A549 (cell line): ENCODE results near the gene ADGRG3. TPM values are rescaled to one million over a fixed set of nuclear protein-coding genes. Genes with fewer than 3 reads are reported as not detected.

Source experiments
- ATAC-seq, 2 experiments: fragments of 200-7000 bp in 1 of 2; fragments of >200 bp in 1 of 2; cut with Nextera tagmentation in 1 of 2; cut with Tn5 transposase in 1 of 2; 3 replicates each; pipeline versions ENCODE4 v1.8.0 to v1.9.1; 2018 to 2020; ENCODE audit warnings: mild to moderate bottlenecking in 1 of 2, moderate library complexity in 1 of 2
- CTCF ChIA-PET: fragments of 300-600 bp; sonication (Branson Sonifier 250); formaldehyde crosslinking; extraction: SDS; loops from one replicate; lab custom pipeline; 2021; ENCODE audit warnings: antibody characterized with exemption, inconsistent platforms; lab: Yijun Ruan, JAX
- POLR2A ChIA-PET: fragments of 350-600 bp; formaldehyde crosslinking; extraction: SDS; loops from one replicate; lab custom pipeline; 2021; ENCODE audit warnings: antibody characterized with exemption, inconsistent platforms; lab: Yijun Ruan, JAX
- DNase-seq, 2 experiments: peaks; one replicate each; pipeline versions ENCODE4 v3.0.0 to v3.0.0-alpha.2; 2011 to 2016; ENCODE audit warnings: low read depth in 1 of 2, low spot score in 1 of 2
- FAIRE-seq: peaks from 2 replicates; lab custom pipeline; 2011; peaks lifted over from hg19 to GRCh38; lab: Jason Lieb, UNC
- H3K27ac ChIP-seq, 2 experiments: fragments of >200 bp; sonication (Bioruptor Twin); formaldehyde crosslinking; 3 replicates each; pipeline ENCODE4 v1.5.1; 2016 to 2017
- H3K4me1 ChIP-seq: fragments of >200 bp; sonication (Bioruptor Twin); formaldehyde crosslinking; 3 replicates; pipeline ENCODE4 v1.6.1; 2016
- H3K4me2 ChIP-seq: fragments of >200 bp; sonication (Bioruptor Twin); formaldehyde crosslinking; 3 replicates; pipeline ENCODE4 v1.6.1; 2016
- H3K4me3 ChIP-seq: fragments of >200 bp; sonication (Bioruptor Twin); formaldehyde crosslinking; 3 replicates; pipeline ENCODE4 v1.5.1; 2016
- H3K9me3 ChIP-seq: fragments of >200 bp; sonication (Bioruptor Twin); formaldehyde crosslinking; 3 replicates; pipeline ENCODE4 v1.6.1; 2016
- BHLHE40 ChIP-seq: IDR thresholded peaks from 2 replicates; pipeline ENCODE4 v1.6.1; 2012; ENCODE audit warnings: low read depth, low read length, inconsistent platforms
- CBX2 ChIP-seq: fragments of 200-600 bp; sonication (generic); IDR thresholded peaks from 2 replicates; pipeline ENCODE4 v1.6.1; 2016; ENCODE audit warnings: low read depth, mild to moderate bottlenecking, borderline replicate concordance
- CHD2 ChIP-seq: fragments of 150-350 bp; IDR thresholded peaks from 2 replicates; pipeline ENCODE4 v1.6.1; 2014; ENCODE audit warnings: low read length; ENCODE audit not compliant: partially characterized antibody
- ELK1 ChIP-seq: fragments of 150-350 bp; IDR thresholded peaks from 2 replicates; pipeline ENCODE4 v1.6.1; 2014; ENCODE audit warnings: low read depth, mild to moderate bottlenecking, low read length
- ESRRA ChIP-seq: fragments of 150-350 bp; IDR thresholded peaks from 2 replicates; pipeline ENCODE4 v1.6.1; 2014; ENCODE audit warnings: mild to moderate bottlenecking, low read length, borderline replicate concordance
- FOSB ChIP-seq: fragments of 250-450 bp; sonication (Bioruptor Pico); IDR thresholded peaks from 2 replicates; pipeline ENCODE4 v1.5.0; 2020; ENCODE audit warnings: mild to moderate bottlenecking, moderate library complexity
- HDAC2 ChIP-seq: fragments of 200-600 bp; sonication (generic); IDR thresholded peaks from 2 replicates; pipeline ENCODE4 v1.6.1; 2016
- HEYL ChIP-seq: fragments of 250-450 bp; sonication (Bioruptor Pico); IDR thresholded peaks from 2 replicates; pipeline ENCODE4 v1.8.0; 2021; ENCODE audit warnings: mild to moderate bottlenecking, moderate library complexity
- HOXA7 ChIP-seq: fragments of 250-450 bp; sonication (Bioruptor Pico); IDR thresholded peaks from 2 replicates; pipeline ENCODE4 v1.5.0; 2020; ENCODE audit warnings: mild to moderate bottlenecking, moderate library complexity
- JUN ChIP-seq, 2 experiments: fragments of >200 bp; sonication (Bioruptor Twin); formaldehyde crosslinking; IDR thresholded peaks; 2 replicates in 1 of 2; 3 replicates in 1 of 2; pipeline ENCODE4 v1.6.1; 2016 to 2017
- JUNB ChIP-seq: fragments of >200 bp; sonication (Bioruptor Twin); formaldehyde crosslinking; IDR thresholded peaks from 2 replicates; pipeline ENCODE4 v1.6.1; 2016
- KDM1A ChIP-seq: fragments of 200-600 bp; sonication (generic); IDR thresholded peaks from 2 replicates; pipeline ENCODE4 v1.6.1; 2016; ENCODE audit warnings: low read depth, mild to moderate bottlenecking
- MAFK ChIP-seq: fragments of 450-650 bp; IDR thresholded peaks from 2 replicates; pipeline ENCODE4 v1.6.1; 2014; ENCODE audit not compliant: partially characterized antibody
- NPAS2 ChIP-seq: fragments of 250-450 bp; sonication (Bioruptor Pico); IDR thresholded peaks from 2 replicates; pipeline ENCODE4 v1.8.0; 2022; ENCODE audit warnings: mild to moderate bottlenecking, moderate library complexity, borderline replicate concordance
- SMC3 ChIP-seq: fragments of >200 bp; sonication (Bioruptor Twin); formaldehyde crosslinking; IDR thresholded peaks from 3 replicates; pipeline ENCODE4 v1.6.1; 2018; ENCODE audit warnings: inconsistent platforms
- SREBF2 ChIP-seq: fragments of 450-650 bp; IDR thresholded peaks from 2 replicates; pipeline ENCODE4 v1.6.1; 2014; ENCODE audit warnings: mild to moderate bottlenecking, moderate library complexity
- TP53 ChIP-seq: fragments of 250-450 bp; sonication (Bioruptor Pico); IDR thresholded peaks from 2 replicates; pipeline ENCODE4 v1.5.0; 2021; ENCODE audit warnings: mild to moderate bottlenecking, moderate library complexity
- ZC3H11A ChIP-seq: fragments of 450-650 bp; IDR thresholded peaks from 2 replicates; pipeline ENCODE4 v1.6.1; 2014; ENCODE audit warnings: antibody characterized with exemption, mild to moderate bottlenecking
- ZFP36 ChIP-seq: fragments of 450-650 bp; IDR thresholded peaks from 2 replicates; pipeline ENCODE4 v1.6.1; 2014; ENCODE audit warnings: borderline replicate concordance; ENCODE audit not compliant: partially characterized antibody
- ZNF302 ChIP-seq: fragments of 250-450 bp; sonication (Bioruptor Pico); IDR thresholded peaks from 2 replicates; pipeline ENCODE4 v1.9.0; 2021; ENCODE audit warnings: inconsistent platforms, mild to moderate bottlenecking, moderate library complexity
- WGBS: methylation state at CpG from one replicate; pipeline ENCODE4 v1.1.6; 2017; ENCODE audit errors: missing lambda C conversion rate; 5-methylcytosine and 5-hydroxymethylcytosine counted together
- polyA plus RNA-seq, 4 experiments: library from polyadenylated mRNA; depleted of rRNA in 3 of 4; stranded (reverse); fragments of >200 nt; fragmentation: RNase III in 1 of 4; extraction: RNeasy Plus Mini Kit Qiagen cat#74134 plus additional on column Dnase treatment in 1 of 4; gene quantifications; 2 replicates in 3 of 4; 3 replicates in 1 of 4; pipeline ENCODE4 v1.2.3, GENCODE V29; 2011 to 2017
- TF ChIP-seq, protein P1 (sequence below): fragments of >200 bp; sonication (Bioruptor Twin); formaldehyde crosslinking; IDR thresholded peaks from 3 replicates; pipeline ENCODE4 v1.5.1; 2016
- TF ChIP-seq, protein P2 (sequence below): IDR thresholded peaks from 2 replicates; pipeline ENCODE4 v1.6.1; 2012; ENCODE audit warnings: low read depth, borderline replicate concordance
- TF ChIP-seq, protein P3 (sequence below): fragments of 250-450 bp; sonication (Bioruptor Pico); IDR thresholded peaks from 2 replicates; pipeline ENCODE4 v1.5.0; 2021; ENCODE audit warnings: mild to moderate bottlenecking, moderate library complexity, borderline replicate concordance

The ADGRG3 gene
- polyA plus RNA-seq, 2 of the 4 experiments (the other 2 are of a cell fraction): 0.25 to 0.45 TPM

GRCh38 chr16:57689762-57690558 lies 21.9 kb downstream of the ADGRG3 start:
- WGBS: 81% methylated on average over 13 of the region's 13 CpGs
- ATAC-seq (no peak; a peak in 2 of 6 replicates), FAIRE-seq (no peak), DNase-seq (no peak)
- H3K9me3 ChIP-seq: no peaks in the 10 kb centered on the region
- H3K27ac ChIP-seq: peak overlapping the region in 1 of 2 experiments; percentile 54; a peak in 1 of 6 replicates
- no peak for TF ChIP-seq CBX2
- no peak for TF ChIP-seq BHLHE40
- TF ChIP-seq HDAC2: no peak
- no peak for TF ChIP-seq SMC3
- no peak for TF ChIP-seq ELK1
- no peak for TF ChIP-seq KDM1A
- TF ChIP-seq ZFP36: no peak
- TF ChIP-seq, protein P1, sequence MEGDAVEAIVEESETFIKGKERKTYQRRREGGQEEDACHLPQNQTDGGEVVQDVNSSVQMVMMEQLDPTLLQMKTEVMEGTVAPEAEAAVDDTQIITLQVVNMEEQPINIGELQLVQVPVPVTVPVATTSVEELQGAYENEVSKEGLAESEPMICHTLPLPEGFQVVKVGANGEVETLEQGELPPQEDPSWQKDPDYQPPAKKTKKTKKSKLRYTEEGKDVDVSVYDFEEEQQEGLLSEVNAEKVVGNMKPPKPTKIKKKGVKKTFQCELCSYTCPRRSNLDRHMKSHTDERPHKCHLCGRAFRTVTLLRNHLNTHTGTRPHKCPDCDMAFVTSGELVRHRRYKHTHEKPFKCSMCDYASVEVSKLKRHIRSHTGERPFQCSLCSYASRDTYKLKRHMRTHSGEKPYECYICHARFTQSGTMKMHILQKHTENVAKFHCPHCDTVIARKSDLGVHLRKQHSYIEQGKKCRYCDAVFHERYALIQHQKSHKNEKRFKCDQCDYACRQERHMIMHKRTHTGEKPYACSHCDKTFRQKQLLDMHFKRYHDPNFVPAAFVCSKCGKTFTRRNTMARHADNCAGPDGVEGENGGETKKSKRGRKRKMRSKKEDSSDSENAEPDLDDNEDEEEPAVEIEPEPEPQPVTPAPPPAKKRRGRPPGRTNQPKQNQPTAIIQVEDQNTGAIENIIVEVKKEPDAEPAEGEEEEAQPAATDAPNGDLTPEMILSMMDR: no peak
- TF ChIP-seq TP53 (CRISPR knock-in tag): no peak
- TF ChIP-seq ESRRA: no peak
- TF ChIP-seq, protein P2, sequence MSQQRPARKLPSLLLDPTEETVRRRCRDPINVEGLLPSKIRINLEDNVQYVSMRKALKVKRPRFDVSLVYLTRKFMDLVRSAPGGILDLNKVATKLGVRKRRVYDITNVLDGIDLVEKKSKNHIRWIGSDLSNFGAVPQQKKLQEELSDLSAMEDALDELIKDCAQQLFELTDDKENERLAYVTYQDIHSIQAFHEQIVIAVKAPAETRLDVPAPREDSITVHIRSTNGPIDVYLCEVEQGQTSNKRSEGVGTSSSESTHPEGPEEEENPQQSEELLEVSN: no peak
- no peak for TF ChIP-seq ZNF302 (CRISPR knock-in tag)
- TF ChIP-seq HEYL (CRISPR knock-in tag): no peak
- no peak for TF ChIP-seq JUN (IDR thresholded peaks at IDR 0.05)
- POLR2A ChIA-PET: no interaction called here
- CTCF ChIA-PET: interaction anchor here (0.8 to 2.0 kb wide), 8 partner anchors 9 to 439 kb away, joined by 3 to 5 read pairs (median 3); partner anchors contain the start of gene CFAP20
- H3K4me1 ChIP-seq: peaks cover 17% of the 10 kb centered on the region
- no peak overlapping the region for H3K4me3 ChIP-seq
- H3K4me2 ChIP-seq: no peak overlapping the region; the same call in 2 of the 3 replicates

DNA sequence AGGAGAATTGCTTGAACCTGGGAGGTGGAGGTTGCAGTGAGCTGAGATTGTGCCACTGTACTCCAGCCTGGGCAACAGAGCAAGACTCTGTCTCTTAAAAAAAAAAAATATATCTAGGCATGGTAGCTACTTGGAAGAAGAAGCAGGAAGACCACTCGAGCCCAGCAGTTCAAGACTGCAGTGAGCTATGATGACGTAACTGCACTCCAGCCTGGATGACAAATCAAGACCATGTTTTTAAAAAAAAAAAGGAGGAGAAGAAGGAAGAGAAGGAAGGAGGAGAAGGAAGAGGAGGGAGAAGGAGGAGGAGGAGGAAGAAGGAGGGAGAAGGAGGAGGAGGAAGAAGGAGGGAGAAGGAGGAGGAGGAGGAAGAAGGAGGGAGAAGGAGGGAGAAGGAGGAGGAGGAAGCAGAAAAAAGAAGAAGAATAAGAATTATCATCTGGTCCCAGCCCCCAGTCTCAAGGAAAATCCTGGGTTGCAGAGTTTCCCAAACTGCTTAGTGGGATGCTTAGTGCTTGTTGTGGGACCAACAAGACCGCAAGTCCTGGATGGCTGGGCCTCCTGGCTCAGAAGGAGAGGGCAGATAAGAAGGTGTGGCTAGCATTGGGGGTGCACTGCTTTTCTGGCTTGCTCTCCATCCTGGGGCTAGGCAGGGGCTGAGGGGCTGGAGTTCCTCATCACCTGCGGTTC lies 22.8 kb downstream of the ADGRG3 start:
- Histone ChIP-seq H3K27ac (no peak overlapping the region), H3K9me3 (no peaks in the 10 kb centered on the region), H3K4me3 (no peak overlapping the region), H3K4me2 (no peak overlapping the region), H3K4me1 (peaks cover 17% of the 10 kb centered on the region)
- POLR2A ChIA-PET: no interaction called here
- FAIRE-seq (no peak), ATAC-seq (no peak), DNase-seq (no peak)
- CTCF ChIA-PET: interaction anchor here (0.8 to 1.8 kb wide), 5 partner anchors 13 to 438 kb away, joined by 3 read pairs; partner anchors contain the start of gene CFAP20
- WGBS: 78% methylated on average over 4 of the region's 4 CpGs
- TF ChIP-seq JUNB (no peak), HOXA7 (CRISPR knock-in tag) (no peak), ELK1 (no peak), ESRRA (no peak), ZNF302 (CRISPR knock-in tag) (no peak), MAFK (no peak), SREBF2 (no peak), BHLHE40 (no peak), ZC3H11A (no peak), FOSB (CRISPR knock-in tag) (no peak), NPAS2 (CRISPR knock-in tag) (no peak), CHD2 (no peak)
- TF ChIP-seq, protein P3, sequence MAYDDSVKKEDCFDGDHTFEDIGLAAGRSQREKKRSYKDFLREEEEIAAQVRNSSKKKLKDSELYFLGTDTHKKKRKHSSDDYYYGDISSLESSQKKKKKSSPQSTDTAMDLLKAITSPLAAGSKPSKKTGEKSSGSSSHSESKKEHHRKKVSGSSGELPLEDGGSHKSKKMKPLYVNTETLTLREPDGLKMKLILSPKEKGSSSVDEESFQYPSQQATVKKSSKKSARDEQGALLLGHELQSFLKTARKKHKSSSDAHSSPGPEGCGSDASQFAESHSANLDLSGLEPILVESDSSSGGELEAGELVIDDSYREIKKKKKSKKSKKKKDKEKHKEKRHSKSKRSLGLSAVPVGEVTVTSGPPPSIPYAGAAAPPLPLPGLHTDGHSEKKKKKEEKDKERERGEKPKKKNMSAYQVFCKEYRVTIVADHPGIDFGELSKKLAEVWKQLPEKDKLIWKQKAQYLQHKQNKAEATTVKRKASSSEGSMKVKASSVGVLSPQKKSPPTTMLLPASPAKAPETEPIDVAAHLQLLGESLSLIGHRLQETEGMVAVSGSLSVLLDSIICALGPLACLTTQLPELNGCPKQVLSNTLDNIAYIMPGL: no peak
